Adipocyte (in vitro differentiated cells): ENCODE data around the gene SLIT3.
A peak's percentile ranks its signal among the peaks of the same experiment; 100 is the strongest.

ENCODE experiments used
- DNase-seq: peaks from one replicate; pipeline ENCODE4 v3.0.0-alpha.2; 2015; ENCODE audit warnings: low read depth
- H3K27me3 ChIP-seq: replicated peaks from 2 replicates; pipeline ENCODE4 v1.7.0; 2013; ENCODE audit warnings: mild to moderate bottlenecking, low read length, moderate library complexity; ENCODE audit not compliant: control insufficient read depth, insufficient read depth
- H3K36me3 ChIP-seq: 2 replicates; pipeline ENCODE4 v1.7.0; 2013; ENCODE audit warnings: low read length, mild to moderate bottlenecking, moderate library complexity; ENCODE audit not compliant: control insufficient read depth, insufficient read depth, severe bottlenecking
- H3K4me1 ChIP-seq: 2 replicates; pipeline ENCODE4 v1.7.0; 2013; ENCODE audit warnings: mild to moderate bottlenecking, low read length, moderate library complexity; ENCODE audit not compliant: control insufficient read depth, insufficient read depth
- H3K4me3 ChIP-seq: 2 replicates; pipeline ENCODE4 v1.7.0; 2013; ENCODE audit warnings: mild to moderate bottlenecking, low read length, moderate library complexity
- H3K9ac ChIP-seq: 2 replicates; pipeline ENCODE4 v1.7.0; 2013; ENCODE audit warnings: mild to moderate bottlenecking, low read length, moderate library complexity
- H3K9me3 ChIP-seq: 2 replicates; pipeline ENCODE4 v1.7.0; 2013; ENCODE audit warnings: mild to moderate bottlenecking, low read length, moderate library complexity; ENCODE audit not compliant: control insufficient read depth

SLIT3 gene

GRCh38 chr5:168950241-168950951, 350.5 kb downstream of the SLIT3 start:
- H3K4me1 ChIP-seq, result peaks cover 18% of the 10 kb centered on the region
- H3K4me3 ChIP-seq, result no peak overlapping the region
- H3K27me3 ChIP-seq, result no peaks in the 10 kb centered on the region
- no peaks in the 10 kb centered on the region for H3K9me3 ChIP-seq
- DNase-seq, result peak; percentile 35
- H3K36me3 ChIP-seq, result no peaks in the 10 kb centered on the region
- no peak overlapping the region for H3K9ac ChIP-seq

GRCh38 chr5:168948746-168949145, 352.2 kb downstream of the SLIT3 start:
- no peak for DNase-seq
- Histone ChIP-seq H3K4me3 (no peak overlapping the region), H3K27me3 (no peaks in the 10 kb centered on the region), H3K36me3 (no peaks in the 10 kb centered on the region), H3K4me1 (peaks cover 27% of the 10 kb centered on the region), H3K9me3 (no peaks in the 10 kb centered on the region), H3K9ac (no peak overlapping the region)

GRCh38 chr5:168947212-168947868, 353.6 kb downstream of the SLIT3 start:
- H3K36me3 ChIP-seq, result no peaks in the 10 kb centered on the region
- peak; percentile 76 for DNase-seq
- peaks cover 29% of the 10 kb centered on the region for H3K4me1 ChIP-seq
- no peak overlapping the region for H3K9ac ChIP-seq
- H3K4me3 ChIP-seq, result no peak overlapping the region
- H3K9me3 ChIP-seq, result no peaks in the 10 kb centered on the region
- no peaks in the 10 kb centered on the region for H3K27me3 ChIP-seq

GRCh38 chr5:168946363-168946762, 354.6 kb downstream of the SLIT3 start:
- Histone ChIP-seq H3K9ac (no peak overlapping the region), H3K27me3 (no peaks in the 10 kb centered on the region), H3K4me3 (no peak overlapping the region), H3K36me3 (no peaks in the 10 kb centered on the region), H3K4me1 (peaks cover 21% of the 10 kb centered on the region), H3K9me3 (no peaks in the 10 kb centered on the region)
- no peak for DNase-seq

- DNase-seq, result no peak
- H3K27me3 ChIP-seq, result no peaks in the 10 kb centered on the region
- no peaks in the 10 kb centered on the region for H3K36me3 ChIP-seq
- H3K4me3 ChIP-seq, result no peak overlapping the region
- H3K4me1 ChIP-seq, result peaks cover 11% of the 10 kb centered on the region
- H3K9me3 ChIP-seq, result no peaks in the 10 kb centered on the region
- H3K9ac ChIP-seq, result no peak overlapping the region
Measured at GRCh38 chr5:168944004-168944403, 356.9 kb downstream of the SLIT3 start.

- H3K27me3 ChIP-seq, result no peaks in the 10 kb centered on the region
Measured at GRCh38 chr5:168943091-168943884, 357.7 kb downstream of the SLIT3 start.

GRCh38 chr5:168941901-168942300, 359.0 kb downstream of the SLIT3 start:
- H3K9me3 ChIP-seq, result no peaks in the 10 kb centered on the region
- no peak overlapping the region for H3K4me3 ChIP-seq
- H3K9ac ChIP-seq, result no peak overlapping the region
- peaks cover 11% of the 10 kb centered on the region for H3K4me1 ChIP-seq
- H3K27me3 ChIP-seq, result no peaks in the 10 kb centered on the region
- DNase-seq, result no peak
- no peaks in the 10 kb centered on the region for H3K36me3 ChIP-seq

More at GRCh38 chr5:168943091-168943884, 357.7 kb downstream of the SLIT3 start:
- no peak overlapping the region for H3K9ac ChIP-seq
- no peak for DNase-seq
- H3K4me1 ChIP-seq, result peaks cover 11% of the 10 kb centered on the region
- H3K9me3 ChIP-seq, result no peaks in the 10 kb centered on the region
- H3K36me3 ChIP-seq, result no peaks in the 10 kb centered on the region
- H3K4me3 ChIP-seq, result no peak overlapping the region

- Histone ChIP-seq H3K27me3 (no peaks in the 10 kb centered on the region), H3K9me3 (no peaks in the 10 kb centered on the region), H3K4me3 (no peak overlapping the region), H3K4me1 (peaks cover 11% of the 10 kb centered on the region), H3K9ac (no peak overlapping the region), H3K36me3 (no peaks in the 10 kb centered on the region)
- DNase-seq, result no peak
Measured at GRCh38 chr5:168940712-168941111, 360.2 kb downstream of the SLIT3 start.

GRCh38 chr5:168939887-168940544, 360.9 kb downstream of the SLIT3 start:
- Histone ChIP-seq H3K4me3 (no peak overlapping the region), H3K27me3 (no peaks in the 10 kb centered on the region), H3K9me3 (no peaks in the 10 kb centered on the region), H3K36me3 (no peaks in the 10 kb centered on the region), H3K4me1 (peaks cover 11% of the 10 kb centered on the region), H3K9ac (no peak overlapping the region)
- no peak for DNase-seq

GRCh38 chr5:168939156-168939800, 361.7 kb downstream of the SLIT3 start:
- Histone ChIP-seq H3K36me3 (no peaks in the 10 kb centered on the region), H3K9ac (no peak overlapping the region), H3K9me3 (no peaks in the 10 kb centered on the region), H3K4me3 (no peak overlapping the region), H3K27me3 (no peaks in the 10 kb centered on the region), H3K4me1 (peaks cover 7% of the 10 kb centered on the region)
- DNase-seq, result no peak
